ENCODE data around the gene ADAMTS14.

DNA sequence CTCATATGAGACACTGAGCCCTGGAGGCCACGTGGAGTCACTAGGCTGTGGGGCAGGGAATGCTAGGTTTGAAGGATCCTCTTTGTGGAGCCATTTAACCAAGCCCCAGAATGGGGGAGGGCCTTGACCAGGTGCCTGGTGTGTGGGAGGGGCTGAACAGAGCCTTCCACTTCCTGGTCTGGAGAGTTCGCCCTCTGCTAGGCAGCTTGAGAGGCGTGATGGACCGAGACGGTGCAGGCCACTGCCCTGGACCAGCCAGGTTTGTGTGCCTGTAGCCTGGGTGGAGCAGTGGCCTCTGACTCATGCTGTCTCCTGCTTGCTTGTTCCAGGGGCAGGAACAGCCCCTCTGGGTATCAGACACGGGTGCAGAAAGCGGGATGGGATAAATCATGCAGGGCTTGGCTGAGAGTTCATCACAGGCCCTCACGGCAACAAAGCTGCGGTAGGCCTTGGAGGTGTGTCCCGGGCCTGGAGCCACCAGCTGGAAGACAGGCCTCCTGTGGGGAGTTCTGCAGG is 27.4 kb downstream of the ADAMTS14 start:
- TF ChIP-seq, protein P1, sequence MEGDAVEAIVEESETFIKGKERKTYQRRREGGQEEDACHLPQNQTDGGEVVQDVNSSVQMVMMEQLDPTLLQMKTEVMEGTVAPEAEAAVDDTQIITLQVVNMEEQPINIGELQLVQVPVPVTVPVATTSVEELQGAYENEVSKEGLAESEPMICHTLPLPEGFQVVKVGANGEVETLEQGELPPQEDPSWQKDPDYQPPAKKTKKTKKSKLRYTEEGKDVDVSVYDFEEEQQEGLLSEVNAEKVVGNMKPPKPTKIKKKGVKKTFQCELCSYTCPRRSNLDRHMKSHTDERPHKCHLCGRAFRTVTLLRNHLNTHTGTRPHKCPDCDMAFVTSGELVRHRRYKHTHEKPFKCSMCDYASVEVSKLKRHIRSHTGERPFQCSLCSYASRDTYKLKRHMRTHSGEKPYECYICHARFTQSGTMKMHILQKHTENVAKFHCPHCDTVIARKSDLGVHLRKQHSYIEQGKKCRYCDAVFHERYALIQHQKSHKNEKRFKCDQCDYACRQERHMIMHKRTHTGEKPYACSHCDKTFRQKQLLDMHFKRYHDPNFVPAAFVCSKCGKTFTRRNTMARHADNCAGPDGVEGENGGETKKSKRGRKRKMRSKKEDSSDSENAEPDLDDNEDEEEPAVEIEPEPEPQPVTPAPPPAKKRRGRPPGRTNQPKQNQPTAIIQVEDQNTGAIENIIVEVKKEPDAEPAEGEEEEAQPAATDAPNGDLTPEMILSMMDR (IDR thresholded peaks at IDR 0.05; ENCODE audit: borderline replicate concordance, extremely low read depth, low read length, poor library complexity, severe bottlenecking) = no peak
- TF ChIP-seq EZH2 (IDR thresholded peaks at IDR 0.05; ENCODE audit: borderline replicate concordance, low read depth, low read length, severe bottlenecking) = no peak
